UCSD-AML1 (cell line): ENCODE results near the gene CAPG.
"Not testable (repeated sequence)": the region's sequence is repeated elsewhere in the genome, so short reads cannot be mapped to it uniquely, and the experiment has no call there.

ENCODE experiments used
- DNase-seq: peaks from one replicate; lab custom pipeline; 2025; ENCODE audit not compliant: unreplicated experiment; lab: John Stamatoyannopoulos, UW

Gene CAPG

GRCh38 chr2:85409845-85410583 lies at the start of gene CAPG:
TSS of gene CAPG (minus strand) at chr2:85410366. CDS start at chr2:85402145, 8,221 bp downstream.
- DNase-seq, result peak; percentile 75

- no peak for DNase-seq
Measured at GRCh38 chr2:85459771-85460170, 49.6 kb upstream of the CAPG start.

GRCh38 chr2:85458601-85459563 lies 48.7 kb upstream of the CAPG start:
- no peak for DNase-seq

- no peak for DNase-seq
Measured at GRCh38 chr2:85457877-85458316, 47.7 kb upstream of the CAPG start.

- DNase-seq, result no peak
Measured at GRCh38 chr2:85457043-85457442, 46.9 kb upstream of the CAPG start.

GRCh38 chr2:85455552-85456090 lies 45.5 kb upstream of the CAPG start:
- no peak for DNase-seq

- no peak for DNase-seq
Measured at GRCh38 chr2:85453571-85453970, 43.4 kb upstream of the CAPG start.

GRCh38 chr2:85452237-85452636 lies 42.1 kb upstream of the CAPG start:
- DNase-seq, result no peak

- DNase-seq, result no peak
Measured at GRCh38 chr2:85449214-85449588, 39.0 kb upstream of the CAPG start.

GRCh38 chr2:85448461-85449213 lies 38.5 kb upstream of the CAPG start:
- no peak for DNase-seq

GRCh38 chr2:85447222-85447585 lies 37.0 kb upstream of the CAPG start:
- no peak for DNase-seq

- no peak for DNase-seq
Measured at GRCh38 chr2:85446296-85447221, 36.4 kb upstream of the CAPG start.

- DNase-seq, result no peak
Measured at GRCh38 chr2:85445316-85446295, 35.4 kb upstream of the CAPG start.

GRCh38 chr2:85444629-85445172 lies 34.5 kb upstream of the CAPG start:
- no peak for DNase-seq

- DNase-seq, result no peak
Measured at GRCh38 chr2:85441864-85442263, 31.7 kb upstream of the CAPG start.

- no peak for DNase-seq
Measured at GRCh38 chr2:85440729-85441128, 30.6 kb upstream of the CAPG start.

- DNase-seq, result no peak
Measured at GRCh38 chr2:85439986-85440385, 29.8 kb upstream of the CAPG start.

- not testable (repeated sequence) for DNase-seq
Measured at GRCh38 chr2:85439569-85439968, 29.4 kb upstream of the CAPG start.
